A673 (cell line): ENCODE measurements around the gene NAT10. TPM values are rescaled to one million over a fixed set of nuclear protein-coding genes. Genes with fewer than 3 reads are reported as not detected.

Source experiments
- BruUV-seq: library from RNA; stranded (reverse); fragments of 400-500 nt; replicated peaks from 2 replicates; lab custom pipeline; 2021; lab: Mats Ljungman, UMichigan
- CTCF ChIA-PET: fragments of 300-600 bp; sonication (Branson Sonifier 250); formaldehyde crosslinking; loops from one replicate; lab custom pipeline; 2022; ENCODE audit warnings: antibody characterized with exemption; lab: Charles Lee
- POLR2A ChIA-PET: fragments of 300-600 bp; sonication (Branson Sonifier 250); formaldehyde crosslinking; loops from one replicate; lab custom pipeline; 2022; ENCODE audit warnings: antibody characterized with exemption; ENCODE audit not compliant: low non-redundant PET; lab: Charles Lee
- DNase-seq: peaks from one replicate; pipeline ENCODE4 v3.0.0-alpha.2; 2015; ENCODE audit warnings: low spot score
- H3K27ac ChIP-seq: fragments of 200-600 bp; sonication (generic); 2 replicates; pipeline ENCODE4 v1.5.1; 2016; ENCODE audit warnings: mixed run types, low read depth, mild to moderate bottlenecking, mixed read lengths, antibody characterized with exemption, low read length; ENCODE audit not compliant: poor library complexity, severe bottlenecking
- H3K27me3 ChIP-seq: fragments of 200-600 bp; sonication (generic); replicated peaks from 2 replicates; pipeline ENCODE4 v1.6.1; 2017; ENCODE audit warnings: mixed run types, low read depth, mild to moderate bottlenecking, mixed read lengths, antibody characterized with exemption, low read length; ENCODE audit not compliant: insufficient read depth, poor library complexity
- H3K36me3 ChIP-seq: fragments of 200-600 bp; sonication (generic); 2 replicates; pipeline ENCODE4 v1.6.1; 2016; ENCODE audit warnings: mixed run types, mild to moderate bottlenecking, mixed read lengths, antibody characterized with exemption, low read length; ENCODE audit not compliant: insufficient read depth, poor library complexity, severe bottlenecking
- H3K4me1 ChIP-seq: fragments of 200-600 bp; sonication (generic); 2 replicates; pipeline ENCODE4 v1.6.1; 2017; ENCODE audit warnings: mixed run types, mild to moderate bottlenecking, mixed read lengths, antibody characterized with exemption, low read length; ENCODE audit not compliant: insufficient read depth, poor library complexity, severe bottlenecking
- H3K4me3 ChIP-seq: fragments of 200-600 bp; sonication (generic); 2 replicates; pipeline ENCODE4 v1.5.1; 2016; ENCODE audit warnings: low read depth, mixed run types, mild to moderate bottlenecking, mixed read lengths, low read length; ENCODE audit not compliant: poor library complexity, severe bottlenecking
- H3K9me3 ChIP-seq: fragments of 200-600 bp; sonication (generic); 2 replicates; pipeline ENCODE4 v1.6.1; 2016; ENCODE audit warnings: mixed run types, low read depth, mild to moderate bottlenecking, mixed read lengths, antibody characterized with exemption, low read length; ENCODE audit not compliant: poor library complexity, severe bottlenecking
- EZH2 ChIP-seq: fragments of 200-600 bp; sonication (generic); IDR thresholded peaks from 2 replicates; pipeline ENCODE4 v1.6.1; 2017; ENCODE audit warnings: borderline replicate concordance, low read depth, mild to moderate bottlenecking, mixed read lengths, antibody characterized with exemption, low read length; ENCODE audit not compliant: poor library complexity, severe bottlenecking
- intact Hi-C: fragments of 100-400 bp; cut with micrococcal nuclease; formaldehyde crosslinking; loops from one replicate; pipeline ENCODE4 v1.10.0; 2022; ENCODE audit not compliant: unreplicated experiment
- total RNA-seq: library from RNA; stranded (reverse); gene quantifications from 2 replicates; pipeline ENCODE4 v1.2.3, GENCODE V29; 2021
- TF ChIP-seq, protein P1 (sequence below): fragments of 300-800, 200-600 bp; sonication (generic); conservative IDR thresholded peaks from 2 replicates; pipeline ENCODE4 v1.5.1; 2017; ENCODE audit warnings: low read depth, mild to moderate bottlenecking, antibody characterized with exemption, low read length, moderate library complexity, mixed read lengths

NAT10 gene
- total RNA-seq, 1 experiment from 2014 or later: 192 TPM

- ChIA-PET CTCF (interaction anchor here (2.0 kb wide), 1 partner anchor 9 kb away, joined by 8 read pairs; no protein-coding TSS in a partner anchor), POLR2A (no interaction called here)
- intact Hi-C loops: no loop called here
- Histone ChIP-seq H3K9me3 (no peaks in the 10 kb centered on the region), H3K27ac (no peak overlapping the region), H3K27me3 (no peaks in the 10 kb centered on the region), H3K4me3 (no peak overlapping the region), H3K36me3 (no peaks in the 10 kb centered on the region), H3K4me1 (peaks cover 21% of the 10 kb centered on the region)
- BruUV-seq: no TSS peak
- no peak for DNase-seq
- no peak for TF ChIP-seq EZH2
- TF ChIP-seq, protein P1, sequence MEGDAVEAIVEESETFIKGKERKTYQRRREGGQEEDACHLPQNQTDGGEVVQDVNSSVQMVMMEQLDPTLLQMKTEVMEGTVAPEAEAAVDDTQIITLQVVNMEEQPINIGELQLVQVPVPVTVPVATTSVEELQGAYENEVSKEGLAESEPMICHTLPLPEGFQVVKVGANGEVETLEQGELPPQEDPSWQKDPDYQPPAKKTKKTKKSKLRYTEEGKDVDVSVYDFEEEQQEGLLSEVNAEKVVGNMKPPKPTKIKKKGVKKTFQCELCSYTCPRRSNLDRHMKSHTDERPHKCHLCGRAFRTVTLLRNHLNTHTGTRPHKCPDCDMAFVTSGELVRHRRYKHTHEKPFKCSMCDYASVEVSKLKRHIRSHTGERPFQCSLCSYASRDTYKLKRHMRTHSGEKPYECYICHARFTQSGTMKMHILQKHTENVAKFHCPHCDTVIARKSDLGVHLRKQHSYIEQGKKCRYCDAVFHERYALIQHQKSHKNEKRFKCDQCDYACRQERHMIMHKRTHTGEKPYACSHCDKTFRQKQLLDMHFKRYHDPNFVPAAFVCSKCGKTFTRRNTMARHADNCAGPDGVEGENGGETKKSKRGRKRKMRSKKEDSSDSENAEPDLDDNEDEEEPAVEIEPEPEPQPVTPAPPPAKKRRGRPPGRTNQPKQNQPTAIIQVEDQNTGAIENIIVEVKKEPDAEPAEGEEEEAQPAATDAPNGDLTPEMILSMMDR: no peak
Measured at GRCh38 chr11:34182921-34183685, 77.7 kb downstream of the NAT10 start.

- H3K27me3 ChIP-seq: no peaks in the 10 kb centered on the region
- TF ChIP-seq EZH2: no peak
- TF ChIP-seq, protein P1: no peak
- H3K36me3 ChIP-seq: no peaks in the 10 kb centered on the region
- no peak overlapping the region for H3K4me3 ChIP-seq
- no peaks in the 10 kb centered on the region for H3K9me3 ChIP-seq
- BruUV-seq: no TSS peak
- DNase-seq: no peak
- H3K27ac ChIP-seq: no peak overlapping the region
- CTCF ChIA-PET: interaction anchor here (2.0 kb wide), 1 partner anchor 10 kb away, joined by 8 read pairs; no protein-coding TSS in a partner anchor
- intact Hi-C loops: no loop called here
- H3K4me1 ChIP-seq: peaks cover 29% of the 10 kb centered on the region
- POLR2A ChIA-PET: interaction anchor here (0.7 to 1.0 kb wide), 2 partner anchors 174 to 232 kb away, joined by 5 to 6 read pairs; partner anchors contain the start of gene ABTB2
Measured at GRCh38 chr11:34183848-34184391, 78.5 kb downstream of the NAT10 start.

- Histone ChIP-seq H3K4me1 (peaks cover 29% of the 10 kb centered on the region), H3K4me3 (no peak overlapping the region), H3K36me3 (no peaks in the 10 kb centered on the region), H3K9me3 (no peaks in the 10 kb centered on the region), H3K27me3 (no peaks in the 10 kb centered on the region), H3K27ac (no peak overlapping the region)
- no TSS peak for BruUV-seq
- ChIA-PET POLR2A (interaction anchor here (0.7 to 1.0 kb wide), 2 partner anchors 173 to 232 kb away, joined by 5 to 6 read pairs; partner anchors contain the start of gene ABTB2), CTCF (interaction anchor here (2.0 kb wide), 1 partner anchor 10 kb away, joined by 8 read pairs; no protein-coding TSS in a partner anchor)
- intact Hi-C loops: no loop called here
- no peak for DNase-seq
- no peak for TF ChIP-seq EZH2
- TF ChIP-seq, protein P1: no peak
Measured at GRCh38 chr11:34184505-34185015, 79.1 kb downstream of the NAT10 start.
